Psoas muscle (tissue), 8 donors: ENCODE data around the gene PRSS12. TPM values are rescaled to one million over a fixed set of nuclear protein-coding genes. Genes with fewer than 3 reads are reported as not detected.

Experiments
- ATAC-seq, 4 donors: fragments of 200-7000 bp; cut with Tn5 transposase; one replicate each; pipeline ENCODE4 v1.9.1; 2020; ENCODE audit warnings: moderate library complexity in 3 of 4, mild to moderate bottlenecking in 2 of 4
- DNase-seq, 2 donors: peaks; one replicate each; pipeline ENCODE4 v3.0.0-alpha.2; 2020
- H3K27ac ChIP-seq: fragments of 200-600 bp; one replicate; pipeline ENCODE4 v1.8.0; 2022
- H3K27me3 ChIP-seq, 3 donors: fragments of 200-600 bp in 1 of 3; one replicate each; pipeline versions ENCODE4 v1.6.1 to v1.8.0; 2013 to 2022; ENCODE audit warnings: low read length in 2 of 3, mild to moderate bottlenecking in 2 of 3, moderate library complexity in 1 of 3; ENCODE audit not compliant: insufficient read depth in 3 of 3
- H3K36me3 ChIP-seq, 2 donors: fragments of 200-600 bp in 1 of 2; one replicate each; pipeline versions ENCODE4 v1.6.1 to v1.8.0; 2013 to 2022; ENCODE audit warnings: low read depth in 1 of 2, mild to moderate bottlenecking in 1 of 2, moderate library complexity in 1 of 2; ENCODE audit not compliant: insufficient read depth in 1 of 2
- H3K4me1 ChIP-seq: fragments of 200-600 bp; one replicate; pipeline ENCODE4 v1.8.0; 2022
- H3K4me3 ChIP-seq: fragments of 200-600 bp; one replicate; pipeline ENCODE4 v1.8.0; 2022; ENCODE audit warnings: mild to moderate bottlenecking
- H3K9me3 ChIP-seq: fragments of 200-600 bp; one replicate; pipeline ENCODE4 v1.8.0; 2022
- WGBS, 3 donors: extraction: QIAGEN DNeasy Blood & Tissue Kit; methylation state at CpG; one replicate each; pipeline versions ENCODE4 v1.1.6 to v1.1.7; 2013; 5-methylcytosine and 5-hydroxymethylcytosine counted together
- intact Hi-C, 2 donors: fragments of 100-400 bp; cut with DNase I; formaldehyde crosslinking; loops; one replicate each; pipeline versions ENCODE4 v1.11.0 to v1.14.2; 2022
- polyA plus RNA-seq, 3 donors: library from polyadenylated mRNA; stranded (reverse); fragments of 200-250 nt; gene quantifications; one replicate each; pipeline ENCODE4 v1.2.3, GENCODE V29; 2013
- total RNA-seq, 4 donors: library from RNA; stranded (reverse); fragmentation: NEBNext Ultra II Directional in 2 of 4; extraction: Animal tissue kit (Norgen Biotek cat#: 25700) in 2 of 4; gene quantifications; one replicate each; pipeline versions ENCODE4 v1.2.1 to v1.2.4, GENCODE V29; 2021 to 2023
- TF ChIP-seq, protein P1 (sequence below): fragments of 200-600 bp; IDR thresholded peaks from one replicate; pipeline ENCODE4 v1.8.0; 2022; ENCODE audit warnings: antibody characterized with exemption
- donor health status: healthy with polysubstance abuse.
- donor health status: DM: no; HTN: no; CAD: no; lungs with moderate emphysema.
- donor health status: Bipolar disorder and iron deficiency.
- donor health status: healthy.
- donor health status: DM: yes; HTN: yes; CAD: no.
- donor health status: DM: no; HTN: no; CAD: no.
- donor health status: DM: no; HTN: no; CAD: no.
- donor health status: DM: yes; HTN: yes; CAD: no.

PRSS12 gene
- total and polyA plus RNA-seq, 7 donors = 0.01 to 0.49 (median 0.10) TPM; not detected in 1

DNA sequence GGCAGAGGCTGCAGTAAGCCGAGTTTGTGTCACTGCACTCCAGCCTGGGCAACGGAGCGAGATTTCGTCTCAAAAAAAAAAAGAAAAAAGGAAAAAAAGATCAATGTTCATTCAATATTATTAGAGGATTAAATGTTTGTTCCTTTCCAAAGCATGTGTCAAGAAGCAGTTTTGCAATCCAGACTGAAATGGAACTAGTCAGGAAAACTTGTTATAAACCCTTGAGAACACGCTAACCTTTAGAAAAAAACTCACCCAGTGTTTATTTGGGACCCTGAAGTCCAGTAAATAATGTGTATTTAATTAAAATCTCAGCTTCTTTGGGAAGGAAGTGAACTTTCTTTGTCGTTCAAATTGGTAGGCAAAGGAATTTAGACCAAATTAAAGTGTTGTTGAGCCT is 16.4 kb upstream of the PRSS12 start:
- 79 to 81% (median 81%) methylated on average over 6 of the region's 6 CpGs for WGBS, 3 donors

DNA sequence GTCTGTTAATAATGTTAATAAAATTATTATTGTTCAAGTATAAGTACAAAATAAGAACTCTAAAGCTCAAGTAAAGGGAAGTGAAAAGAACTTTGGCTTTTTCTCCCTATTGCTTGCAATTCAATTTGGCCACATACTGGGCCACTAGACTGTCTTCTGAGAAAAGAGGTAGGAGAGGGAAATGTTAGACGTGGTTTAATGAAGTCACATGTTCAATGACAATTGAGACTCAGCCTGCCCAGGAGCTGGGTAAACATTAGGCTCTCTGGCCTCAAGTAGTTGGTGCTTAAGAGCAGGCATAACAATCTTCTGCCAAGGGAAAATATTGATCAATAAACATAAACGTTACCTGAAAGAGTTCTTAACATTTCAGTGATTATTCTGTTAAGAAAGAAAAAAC is 15.1 kb upstream of the PRSS12 start:
- H3K9me3 ChIP-seq = no peaks in the 10 kb centered on the region
- intact Hi-C loops = no loop called here
- DNase-seq (no peak), ATAC-seq (no peak)
- no peaks in the 10 kb centered on the region for H3K4me1 ChIP-seq
- 56 to 64% (median 63%) methylated on average over 2 of the region's 2 CpGs for WGBS, 3 donors
- H3K4me3 ChIP-seq = no peak overlapping the region
- TF ChIP-seq, protein P1, sequence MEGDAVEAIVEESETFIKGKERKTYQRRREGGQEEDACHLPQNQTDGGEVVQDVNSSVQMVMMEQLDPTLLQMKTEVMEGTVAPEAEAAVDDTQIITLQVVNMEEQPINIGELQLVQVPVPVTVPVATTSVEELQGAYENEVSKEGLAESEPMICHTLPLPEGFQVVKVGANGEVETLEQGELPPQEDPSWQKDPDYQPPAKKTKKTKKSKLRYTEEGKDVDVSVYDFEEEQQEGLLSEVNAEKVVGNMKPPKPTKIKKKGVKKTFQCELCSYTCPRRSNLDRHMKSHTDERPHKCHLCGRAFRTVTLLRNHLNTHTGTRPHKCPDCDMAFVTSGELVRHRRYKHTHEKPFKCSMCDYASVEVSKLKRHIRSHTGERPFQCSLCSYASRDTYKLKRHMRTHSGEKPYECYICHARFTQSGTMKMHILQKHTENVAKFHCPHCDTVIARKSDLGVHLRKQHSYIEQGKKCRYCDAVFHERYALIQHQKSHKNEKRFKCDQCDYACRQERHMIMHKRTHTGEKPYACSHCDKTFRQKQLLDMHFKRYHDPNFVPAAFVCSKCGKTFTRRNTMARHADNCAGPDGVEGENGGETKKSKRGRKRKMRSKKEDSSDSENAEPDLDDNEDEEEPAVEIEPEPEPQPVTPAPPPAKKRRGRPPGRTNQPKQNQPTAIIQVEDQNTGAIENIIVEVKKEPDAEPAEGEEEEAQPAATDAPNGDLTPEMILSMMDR = no peak
- peaks cover 0 to 2% (median 0%) of the 10 kb centered on the region in 3 donors for H3K27me3 ChIP-seq
- H3K27ac ChIP-seq = no peak overlapping the region
- no peaks in the 10 kb centered on the region for H3K36me3 ChIP-seq

More for the DNA sequence above, 16.4 kb upstream of the PRSS12 start:
- H3K36me3 ChIP-seq = no peaks in the 10 kb centered on the region
- no peaks in the 10 kb centered on the region for H3K9me3 ChIP-seq
- H3K27ac ChIP-seq = no peak overlapping the region
- H3K4me3 ChIP-seq = no peak overlapping the region
- peaks cover 0 to 2% (median 0%) of the 10 kb centered on the region in 3 donors for H3K27me3 ChIP-seq
- DNase-seq (no peak), ATAC-seq (no peak)
- no peaks in the 10 kb centered on the region for H3K4me1 ChIP-seq
- intact Hi-C loops = no loop called here
- TF ChIP-seq, protein P1 = no peak

DNA sequence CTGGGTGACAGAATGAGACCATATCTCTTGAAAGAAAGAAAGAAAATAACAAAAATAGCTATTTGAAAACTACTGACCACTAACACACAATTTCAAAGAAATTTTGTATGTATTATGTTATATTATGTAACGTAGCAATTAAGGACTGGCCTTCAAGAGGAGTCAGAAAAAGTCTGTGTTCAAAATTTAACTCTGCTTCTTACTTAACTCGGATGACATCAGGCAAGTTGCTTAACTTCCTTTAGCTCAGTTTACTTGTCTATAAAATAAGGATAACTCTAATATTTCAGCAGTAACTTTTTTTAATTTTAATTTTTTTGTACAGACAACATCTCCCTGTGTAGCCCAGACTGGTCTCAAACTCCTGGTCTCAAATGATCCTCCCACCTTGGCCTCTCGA is 14.6 kb upstream of the PRSS12 start:
- H3K9me3 ChIP-seq = no peaks in the 10 kb centered on the region
- H3K27ac ChIP-seq = no peak overlapping the region
- no peaks in the 10 kb centered on the region for H3K4me1 ChIP-seq
- peaks cover 0 to 2% (median 0%) of the 10 kb centered on the region in 3 donors for H3K27me3 ChIP-seq
- ATAC-seq (no peak), DNase-seq (no peak)
- 88 to 91% (median 91%) methylated on average over 3 of the region's 3 CpGs for WGBS, 3 donors
- intact Hi-C loops = no loop called here
- TF ChIP-seq, protein P1 = no peak
- no peaks in the 10 kb centered on the region for H3K36me3 ChIP-seq
- no peak overlapping the region for H3K4me3 ChIP-seq

DNA sequence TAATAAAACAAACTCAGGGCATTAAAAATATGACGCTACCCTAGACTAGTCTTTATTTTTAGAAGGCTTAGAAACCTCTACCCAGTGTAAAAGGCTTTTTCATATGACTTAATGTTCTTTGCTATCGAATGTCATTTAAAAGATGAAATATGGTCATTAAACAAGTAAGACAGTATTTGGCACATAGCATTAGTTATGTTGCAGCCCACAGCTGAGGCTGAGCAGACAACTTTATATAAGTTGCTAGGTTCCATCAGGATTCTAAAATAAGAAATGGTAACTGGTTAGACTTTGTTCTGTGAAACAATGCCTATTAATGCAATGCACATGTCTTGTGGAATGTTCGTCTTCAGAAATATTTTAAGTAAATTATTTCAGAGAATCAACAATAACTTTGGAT is 10.4 kb upstream of the PRSS12 start:
- 38 to 49% (median 44%) methylated on average over 3 of the region's 3 CpGs for WGBS, 3 donors

DNA sequence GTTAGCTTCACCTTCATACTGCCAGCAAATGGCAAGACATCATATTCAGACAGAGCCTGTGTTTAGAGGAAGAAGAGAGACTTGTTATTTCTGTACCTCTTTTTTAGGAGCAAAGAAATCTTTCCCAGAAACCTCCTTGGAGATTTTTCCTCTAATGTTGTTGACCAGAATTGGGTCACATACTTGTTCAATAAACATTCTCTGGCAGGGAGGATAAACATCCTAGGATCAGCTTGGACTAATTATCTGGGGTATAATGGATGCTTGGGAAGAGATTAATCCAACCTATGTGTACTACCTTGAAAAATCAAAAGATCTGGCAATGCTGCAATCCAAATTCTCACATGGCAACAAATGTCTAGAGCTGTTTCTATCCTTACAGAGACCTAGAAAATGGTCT is 8.4 kb upstream of the PRSS12 start:
- ATAC-seq = no peak
- Histone ChIP-seq H3K4me3 (no peak overlapping the region), H3K4me1 (no peaks in the 10 kb centered on the region), H3K9me3 (no peaks in the 10 kb centered on the region), H3K27me3 (peaks cover 0 to 16% (median 0%) of the 10 kb centered on the region in 3 donors), H3K27ac (no peak overlapping the region), H3K36me3 (no peaks in the 10 kb centered on the region)
- intact Hi-C loops = no loop called here
- TF ChIP-seq, protein P1 = no peak
- no peak for DNase-seq

More for the DNA sequence above, 10.4 kb upstream of the PRSS12 start:
- TF ChIP-seq, protein P1 = no peak
- no peak overlapping the region for H3K4me3 ChIP-seq
- no peak overlapping the region for H3K27ac ChIP-seq
- ATAC-seq = no peak
- no peaks in the 10 kb centered on the region for H3K9me3 ChIP-seq
- H3K36me3 ChIP-seq = no peaks in the 10 kb centered on the region
- DNase-seq = no peak
- H3K4me1 ChIP-seq = no peaks in the 10 kb centered on the region
- H3K27me3 ChIP-seq = peaks cover 0 to 4% (median 0%) of the 10 kb centered on the region in 3 donors
- intact Hi-C loops = no loop called here
